Osteocyte (in vitro differentiated cells): Measurements from ENCODE around the gene SEMA3F. TPM values are rescaled to one million over a fixed set of nuclear protein-coding genes. Genes with fewer than 3 reads are reported as not detected.

Source experiments
- DNase-seq: peaks from one replicate; pipeline ENCODE4 v3.0.0; 2021; ENCODE audit warnings: mixed read lengths; ENCODE audit not compliant: unreplicated experiment; ENCODE audit errors: extremely low spot score
- H3K27ac Mint-ChIP-seq: one replicate; pipeline ENCODE4 v1.8.0; 2021; ENCODE audit warnings: mild to moderate bottlenecking, mixed read lengths; ENCODE audit not compliant: unreplicated experiment
- H3K27me3 Mint-ChIP-seq: one replicate; pipeline ENCODE4 v1.8.0; 2021; ENCODE audit warnings: mixed read lengths; ENCODE audit not compliant: unreplicated experiment
- H3K36me3 Mint-ChIP-seq: one replicate; pipeline ENCODE4 v1.8.0; 2021; ENCODE audit warnings: mixed read lengths; ENCODE audit not compliant: unreplicated experiment
- H3K4me1 Mint-ChIP-seq: one replicate; pipeline ENCODE4 v1.8.0; 2021; ENCODE audit warnings: mixed read lengths; ENCODE audit not compliant: unreplicated experiment
- H3K4me3 Mint-ChIP-seq: one replicate; pipeline ENCODE4 v1.8.0; 2021; ENCODE audit warnings: mild to moderate bottlenecking, moderate library complexity, mixed read lengths; ENCODE audit not compliant: unreplicated experiment
- H3K9me3 Mint-ChIP-seq: one replicate; pipeline ENCODE4 v1.8.0; 2021; ENCODE audit warnings: mixed read lengths; ENCODE audit not compliant: unreplicated experiment
- CTCF ChIP-seq: fragments of 200-600 bp; sonication (generic); IDR thresholded peaks from 2 replicates; pipeline ENCODE4 v1.5.0; 2021; ENCODE audit warnings: antibody characterized with exemption, mild to moderate bottlenecking, moderate library complexity
- long read RNA-seq: library from polyadenylated mRNA; unstranded; transcript quantifications from one replicate; pipeline ENCODE4 v2.0.0, GENCODE V29; 2021
- total RNA-seq: library from RNA; stranded (reverse); gene quantifications from 2 replicates; pipeline ENCODE4 v1.2.1, GENCODE V29; 2021

SEMA3F gene
- total RNA-seq: 11.8 and 12.9 TPM in 2 replicates
- long read RNA-seq: 0 reads

DNA sequence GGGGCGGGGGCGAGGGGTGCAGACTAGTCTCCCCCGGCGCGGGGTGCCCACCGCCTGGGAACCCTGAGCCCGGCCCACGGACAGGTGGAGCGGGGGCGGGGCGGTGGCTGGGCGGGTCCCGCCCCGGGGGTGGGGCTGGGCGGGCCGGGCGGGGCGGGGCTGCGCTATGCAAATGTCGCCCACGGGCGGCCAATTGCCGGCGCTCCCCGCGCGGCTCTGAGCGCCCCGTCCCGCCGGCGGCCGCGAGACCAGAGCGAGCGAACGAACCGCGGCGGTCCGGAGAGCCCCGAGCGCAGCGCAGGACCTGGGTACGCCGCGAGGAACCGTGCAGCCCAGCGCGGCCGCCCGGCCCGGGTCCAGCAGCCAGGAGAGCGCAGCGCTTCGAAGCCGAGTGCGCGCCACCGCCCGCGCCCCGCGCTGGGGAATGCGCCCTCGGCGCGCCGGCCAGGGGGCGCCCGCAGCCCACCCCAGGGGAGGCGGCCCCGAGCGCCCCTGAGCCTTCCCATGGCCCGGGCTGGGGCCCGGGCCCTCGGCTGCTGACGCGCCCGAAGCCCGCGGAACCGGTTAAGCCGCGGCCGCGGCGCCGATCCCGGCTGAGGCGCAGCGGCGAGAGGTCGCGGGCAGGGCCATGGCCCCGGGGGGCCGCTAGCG lies at the start of gene SEMA3F:
SEMA3F (plus strand) TSS at position 485 of the 651 bp plus-strand sequence. CDS start 4,299 bp downstream, outside the sequence.
- peak; percentile 20 for TF ChIP-seq CTCF
- H3K9me3 Mint-ChIP-seq: no peaks in the 10 kb centered on the region
- H3K4me3 Mint-ChIP-seq: peak within 1 kb of the TSS; percentile 73
- H3K27me3 Mint-ChIP-seq: peaks cover 23% of the 10 kb centered on the region
- no peak within 1 kb of the TSS for H3K27ac Mint-ChIP-seq
- peaks cover 38% of the 10 kb centered on the region for H3K4me1 Mint-ChIP-seq
- H3K36me3 Mint-ChIP-seq: no peaks in the 10 kb centered on the region
- DNase-seq: no peak

GRCh38 chr3:50111757-50112156 lies 43.4 kb upstream of the SEMA3F start:
- no peaks in the 10 kb centered on the region for H3K4me1 Mint-ChIP-seq
- no peak for TF ChIP-seq CTCF
- H3K36me3 Mint-ChIP-seq: peaks cover 73% of the 10 kb centered on the region
- H3K9me3 Mint-ChIP-seq: no peaks in the 10 kb centered on the region
- H3K27ac Mint-ChIP-seq: no peak overlapping the region
- H3K4me3 Mint-ChIP-seq: no peak overlapping the region
- DNase-seq: no peak
- H3K27me3 Mint-ChIP-seq: no peaks in the 10 kb centered on the region

DNA sequence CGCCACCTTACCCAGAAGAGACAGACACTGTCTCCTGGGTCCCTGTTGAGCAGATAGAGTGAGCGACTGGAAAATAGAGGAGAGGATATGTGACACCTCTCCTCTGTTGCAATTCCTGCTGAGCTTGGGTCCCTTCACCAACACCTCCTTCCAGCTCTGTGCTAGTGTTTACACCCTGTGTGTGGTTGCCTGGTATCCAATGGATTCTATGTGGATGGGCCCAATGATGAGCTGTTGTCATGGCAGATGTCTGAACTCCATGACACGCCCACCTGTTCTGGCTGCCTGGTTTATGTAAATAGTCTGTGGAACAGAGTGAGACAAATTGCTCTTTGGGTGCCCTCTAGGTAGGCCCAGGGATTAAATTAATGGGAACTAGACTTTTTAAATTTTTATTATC lies 42.7 kb upstream of the SEMA3F start:
- no peak overlapping the region for H3K4me3 Mint-ChIP-seq
- H3K36me3 Mint-ChIP-seq: peaks cover 72% of the 10 kb centered on the region
- no peaks in the 10 kb centered on the region for H3K27me3 Mint-ChIP-seq
- no peak overlapping the region for H3K27ac Mint-ChIP-seq
- no peak for DNase-seq
- no peaks in the 10 kb centered on the region for H3K9me3 Mint-ChIP-seq
- H3K4me1 Mint-ChIP-seq: no peaks in the 10 kb centered on the region
- no peak for TF ChIP-seq CTCF

DNA sequence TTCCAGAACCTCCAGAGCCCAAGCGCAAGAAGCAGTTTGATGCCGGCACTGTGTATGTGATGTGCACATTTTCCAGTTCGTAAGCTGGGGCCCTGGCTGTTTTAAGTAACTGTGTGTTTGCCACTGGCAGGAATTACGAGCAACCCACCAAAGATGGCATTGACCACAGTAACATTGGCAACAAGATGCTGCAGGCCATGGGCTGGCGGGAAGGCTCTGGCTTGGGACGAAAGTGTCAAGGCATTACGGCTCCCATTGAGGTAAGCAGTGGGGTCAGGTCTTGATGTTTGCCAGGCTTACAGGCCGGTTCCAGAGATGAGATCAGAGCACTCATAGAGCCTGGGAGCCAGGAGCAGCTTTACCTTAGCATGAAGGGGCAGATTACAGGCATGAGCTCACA lies 38.0 kb upstream of the SEMA3F start:
- no peaks in the 10 kb centered on the region for H3K27me3 Mint-ChIP-seq
- H3K36me3 Mint-ChIP-seq: peaks cover 55% of the 10 kb centered on the region
- H3K9me3 Mint-ChIP-seq: no peaks in the 10 kb centered on the region
- H3K4me1 Mint-ChIP-seq: peaks cover 8% of the 10 kb centered on the region
- no peak for DNase-seq
- no peak overlapping the region for H3K4me3 Mint-ChIP-seq
- no peak for TF ChIP-seq CTCF
- no peak overlapping the region for H3K27ac Mint-ChIP-seq

GRCh38 chr3:50118237-50118636 lies 36.9 kb upstream of the SEMA3F start:
- no peak overlapping the region for H3K27ac Mint-ChIP-seq
- no peak for TF ChIP-seq CTCF
- no peaks in the 10 kb centered on the region for H3K27me3 Mint-ChIP-seq
- peaks cover 14% of the 10 kb centered on the region for H3K4me1 Mint-ChIP-seq
- no peak overlapping the region for H3K4me3 Mint-ChIP-seq
- peaks cover 51% of the 10 kb centered on the region for H3K36me3 Mint-ChIP-seq
- no peak for DNase-seq
- no peaks in the 10 kb centered on the region for H3K9me3 Mint-ChIP-seq
